Mesothelial cell of epicardium (in vitro differentiated cells): ENCODE data around the gene DENND5A. TPM values are rescaled to one million over a fixed set of nuclear protein-coding genes. Genes with fewer than 3 reads are reported as not detected.

Experiments used
- DNase-seq, 2 experiments: peaks; one replicate each; pipeline ENCODE4 v3.0.0; 2021; ENCODE audit warnings: low spot score in 2 of 2; ENCODE audit not compliant: unreplicated experiment in 2 of 2
- H3K27ac Mint-ChIP-seq: 2 replicates; pipeline ENCODE4 v1.8.0; 2021; ENCODE audit warnings: mixed read lengths
- H3K27me3 Mint-ChIP-seq: 2 replicates; pipeline ENCODE4 v1.8.0; 2021; ENCODE audit warnings: low read depth, mixed read lengths
- H3K36me3 Mint-ChIP-seq: 2 replicates; pipeline ENCODE4 v1.8.0; 2021; ENCODE audit warnings: mixed read lengths
- H3K4me1 Mint-ChIP-seq: 2 replicates; pipeline ENCODE4 v1.8.0; 2021; ENCODE audit warnings: mixed read lengths
- H3K4me3 Mint-ChIP-seq: 2 replicates; pipeline ENCODE4 v1.8.0; 2021; ENCODE audit warnings: mild to moderate bottlenecking, moderate library complexity, mixed read lengths
- H3K9me3 Mint-ChIP-seq: 2 replicates; pipeline ENCODE4 v1.8.0; 2021; ENCODE audit warnings: mixed read lengths
- total RNA-seq: library from RNA; stranded (reverse); gene quantifications from 3 replicates; pipeline ENCODE4 v1.2.1, GENCODE V29; 2021
- TF ChIP-seq, protein P1 (sequence below): fragments of 200-600 bp; sonication (generic); IDR thresholded peaks from one replicate; pipeline ENCODE4 v1.5.0; 2021; ENCODE audit warnings: antibody characterized with exemption; ENCODE audit not compliant: unreplicated experiment

DENND5A gene
- total RNA-seq, 1 donor from 2014 or later = 85.5 TPM

DNA sequence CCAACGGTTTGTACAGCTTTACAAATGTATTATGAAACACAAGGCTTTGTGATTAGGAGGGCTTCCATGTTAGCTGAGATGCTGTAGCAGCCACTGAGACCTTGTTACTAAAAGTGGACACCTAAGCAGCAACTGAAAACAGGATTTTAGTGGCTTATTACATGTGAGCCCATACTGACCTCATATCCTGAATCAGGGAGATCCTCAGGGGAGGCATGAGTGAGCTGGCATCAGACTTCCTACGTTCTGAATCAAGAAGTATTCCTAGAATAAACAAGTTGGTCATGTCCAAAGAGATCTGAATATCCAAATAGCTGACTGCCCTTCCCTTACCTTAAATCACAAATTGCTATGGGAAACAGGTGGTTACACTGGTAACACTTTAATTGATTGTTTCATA lies 114.6 kb downstream of the DENND5A start:
- no peak for DNase-seq
- H3K9me3 Mint-ChIP-seq = no peaks in the 10 kb centered on the region
- H3K27ac Mint-ChIP-seq = no peak overlapping the region
- TF ChIP-seq, protein P1, sequence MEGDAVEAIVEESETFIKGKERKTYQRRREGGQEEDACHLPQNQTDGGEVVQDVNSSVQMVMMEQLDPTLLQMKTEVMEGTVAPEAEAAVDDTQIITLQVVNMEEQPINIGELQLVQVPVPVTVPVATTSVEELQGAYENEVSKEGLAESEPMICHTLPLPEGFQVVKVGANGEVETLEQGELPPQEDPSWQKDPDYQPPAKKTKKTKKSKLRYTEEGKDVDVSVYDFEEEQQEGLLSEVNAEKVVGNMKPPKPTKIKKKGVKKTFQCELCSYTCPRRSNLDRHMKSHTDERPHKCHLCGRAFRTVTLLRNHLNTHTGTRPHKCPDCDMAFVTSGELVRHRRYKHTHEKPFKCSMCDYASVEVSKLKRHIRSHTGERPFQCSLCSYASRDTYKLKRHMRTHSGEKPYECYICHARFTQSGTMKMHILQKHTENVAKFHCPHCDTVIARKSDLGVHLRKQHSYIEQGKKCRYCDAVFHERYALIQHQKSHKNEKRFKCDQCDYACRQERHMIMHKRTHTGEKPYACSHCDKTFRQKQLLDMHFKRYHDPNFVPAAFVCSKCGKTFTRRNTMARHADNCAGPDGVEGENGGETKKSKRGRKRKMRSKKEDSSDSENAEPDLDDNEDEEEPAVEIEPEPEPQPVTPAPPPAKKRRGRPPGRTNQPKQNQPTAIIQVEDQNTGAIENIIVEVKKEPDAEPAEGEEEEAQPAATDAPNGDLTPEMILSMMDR = no peak
- peaks cover 6% of the 10 kb centered on the region for H3K4me1 Mint-ChIP-seq
- H3K36me3 Mint-ChIP-seq = peaks cover 42% of the 10 kb centered on the region
- no peak overlapping the region for H3K4me3 Mint-ChIP-seq
- no peaks in the 10 kb centered on the region for H3K27me3 Mint-ChIP-seq

DNA sequence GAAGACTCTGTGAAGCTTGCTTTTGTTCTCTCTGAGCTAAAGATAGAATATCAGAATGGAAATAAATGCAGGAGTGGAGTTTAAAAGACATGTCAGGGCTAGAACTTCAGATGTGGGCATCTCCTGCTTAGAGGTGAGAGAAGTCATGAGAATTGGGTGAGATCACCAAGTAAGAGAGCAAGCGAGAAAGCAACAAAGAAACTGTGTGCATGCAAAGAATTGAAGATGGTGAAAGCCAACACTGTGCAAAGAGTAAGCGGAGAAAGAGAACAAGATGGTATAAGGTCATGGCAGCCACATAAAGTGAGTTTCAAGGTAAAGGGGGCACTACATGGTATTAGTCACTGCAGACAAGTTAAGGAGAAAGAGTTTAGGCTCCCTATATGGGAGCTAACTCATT lies 116.4 kb downstream of the DENND5A start:
- no peaks in the 10 kb centered on the region for H3K9me3 Mint-ChIP-seq
- H3K36me3 Mint-ChIP-seq = peaks cover 48% of the 10 kb centered on the region

DNA sequence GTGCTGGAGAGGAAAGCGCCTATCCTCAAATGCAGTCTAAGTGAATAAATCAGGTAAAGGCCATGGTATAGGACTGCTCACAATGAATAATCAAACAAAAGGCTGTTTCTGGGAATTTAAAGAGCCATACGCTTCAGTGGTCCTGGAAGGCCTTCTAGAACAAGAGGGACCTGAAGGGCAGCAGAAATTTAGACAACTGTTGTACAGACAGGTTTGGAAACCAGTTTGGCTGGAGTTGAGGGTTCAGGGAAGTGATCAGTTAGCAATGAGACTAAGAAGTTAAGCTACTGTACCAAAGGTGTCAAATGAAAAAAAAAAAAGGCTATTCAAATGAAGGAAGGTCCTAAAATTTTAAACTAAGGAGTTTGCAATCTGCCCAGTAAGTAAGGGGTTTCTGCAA lies 117.1 kb downstream of the DENND5A start:
- H3K27ac Mint-ChIP-seq = no peak overlapping the region
- H3K4me3 Mint-ChIP-seq = no peak overlapping the region
- DNase-seq = no peak
- peaks cover 11% of the 10 kb centered on the region for H3K4me1 Mint-ChIP-seq
- H3K9me3 Mint-ChIP-seq = no peaks in the 10 kb centered on the region
- TF ChIP-seq, protein P1 = no peak
- H3K36me3 Mint-ChIP-seq = peaks cover 47% of the 10 kb centered on the region
- H3K27me3 Mint-ChIP-seq = no peaks in the 10 kb centered on the region

More for the DNA sequence above, 116.4 kb downstream of the DENND5A start:
- Mint-ChIP-seq H3K4me1 (peaks cover 11% of the 10 kb centered on the region), H3K4me3 (no peak overlapping the region), H3K27me3 (no peaks in the 10 kb centered on the region), H3K27ac (no peak overlapping the region)
- TF ChIP-seq, protein P1 = no peak
- DNase-seq = no peak

DNA sequence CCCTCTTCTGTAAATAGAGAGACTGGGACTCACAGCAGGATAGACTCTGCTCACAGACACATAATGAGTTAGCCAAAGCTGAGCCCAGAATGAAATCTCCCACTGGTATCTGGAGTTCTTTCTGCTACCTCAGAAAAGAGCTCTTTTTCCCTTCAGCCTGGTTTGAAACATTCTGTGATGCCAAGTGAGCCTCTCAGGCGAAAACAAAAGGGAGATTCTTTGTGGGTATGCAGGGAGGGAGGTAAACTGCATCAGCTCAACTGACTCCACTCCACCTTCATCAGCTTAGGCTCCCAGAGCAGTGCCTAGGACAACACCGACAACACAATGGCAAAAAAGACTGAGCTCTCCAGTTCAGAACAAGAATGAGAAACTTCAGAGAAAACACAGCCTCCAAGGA lies 118.7 kb downstream of the DENND5A start:
- peaks cover 11% of the 10 kb centered on the region for H3K4me1 Mint-ChIP-seq
- H3K36me3 Mint-ChIP-seq = peaks cover 53% of the 10 kb centered on the region
- no peak overlapping the region for H3K27ac Mint-ChIP-seq
- no peak overlapping the region for H3K4me3 Mint-ChIP-seq
- TF ChIP-seq, protein P1 = no peak
- no peak for DNase-seq
- H3K27me3 Mint-ChIP-seq = no peaks in the 10 kb centered on the region
- H3K9me3 Mint-ChIP-seq = no peaks in the 10 kb centered on the region

DNA sequence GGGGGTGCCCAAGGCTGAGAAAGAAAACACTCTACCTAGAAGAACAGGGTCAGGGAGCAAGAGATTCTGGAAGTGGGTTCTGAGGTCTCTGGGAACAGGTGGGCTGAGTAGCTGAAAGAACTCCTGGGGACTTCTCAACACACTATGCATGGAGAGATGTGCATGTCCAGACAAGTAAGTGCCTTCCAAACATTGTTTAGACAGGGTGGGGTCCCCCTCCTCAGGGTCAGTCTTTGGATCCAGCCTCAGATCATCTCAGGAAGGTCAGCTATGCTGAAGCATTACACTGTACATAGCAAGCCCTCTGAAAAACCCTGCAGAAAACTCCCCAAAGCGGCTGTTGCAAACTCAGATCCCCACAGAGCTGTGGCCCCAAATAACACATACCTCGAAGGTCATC lies 119.9 kb downstream of the DENND5A start:
- peaks cover 11% of the 10 kb centered on the region for H3K4me1 Mint-ChIP-seq
- H3K27me3 Mint-ChIP-seq = no peaks in the 10 kb centered on the region
- TF ChIP-seq, protein P1 = no peak
- no peak overlapping the region for H3K4me3 Mint-ChIP-seq
- no peak for DNase-seq
- peak overlapping the region; percentile 23 for H3K27ac Mint-ChIP-seq
- H3K36me3 Mint-ChIP-seq = peaks cover 56% of the 10 kb centered on the region
- no peaks in the 10 kb centered on the region for H3K9me3 Mint-ChIP-seq

DNA sequence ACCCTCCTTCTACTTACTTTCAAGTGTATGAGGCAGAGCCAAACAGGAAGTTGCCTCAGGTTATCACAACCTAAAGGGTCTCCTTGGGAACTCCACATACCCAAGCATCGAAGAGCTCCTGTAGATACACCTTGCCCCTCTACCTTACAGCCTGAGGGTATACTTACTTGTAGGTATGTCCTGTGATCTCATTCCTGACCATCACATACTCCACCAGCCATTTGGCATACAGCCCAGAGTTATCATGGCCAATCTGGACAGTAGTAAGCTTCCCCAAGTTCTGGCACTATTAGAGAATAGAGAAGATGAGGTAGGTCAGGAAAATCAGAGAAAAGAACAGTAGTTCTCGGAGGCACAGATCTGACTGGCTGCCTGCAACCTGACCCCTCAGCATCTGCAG lies 120.3 kb downstream of the DENND5A start:
- Mint-ChIP-seq H3K9me3 (no peaks in the 10 kb centered on the region), H3K4me3 (no peak overlapping the region), H3K4me1 (peaks cover 11% of the 10 kb centered on the region), H3K27ac (peak overlapping the region; percentile 23), H3K36me3 (peaks cover 56% of the 10 kb centered on the region), H3K27me3 (no peaks in the 10 kb centered on the region)
- TF ChIP-seq, protein P1 = no peak
- DNase-seq = no peak
